ENCODE results near the gene MRPS10.

- TF ChIP-seq CTCF (IDR thresholded peaks at IDR 0.05) (no peak), POLR2A (IDR thresholded peaks at IDR 0.05) (no peak)
Measured at GRCh38 chr6:42254505-42254904, 36.8 kb upstream of the MRPS10 start.

All from uterus (tissue), 2 donors.